Esophagus mucosa (tissue), 1 donor: ENCODE data around the gene AIF1L. TPM values are rescaled to one million over a fixed set of nuclear protein-coding genes. Genes with fewer than 3 reads are reported as not detected.
"Not testable (repeated sequence)": the region's sequence is repeated elsewhere in the genome, so short reads cannot be mapped to it uniquely, and the experiment has no call there.

Source experiments
- ATAC-seq: fragments of 200-7000 bp; cut with Tn5 transposase; one replicate; pipeline ENCODE4 v1.9.1; 2020
- total RNA-seq: library from RNA; stranded (reverse); gene quantifications from one replicate; pipeline ENCODE4 v1.2.4, GENCODE V29; 2023
- donor health status: DM: yes; HTN: yes; CAD: no.

The AIF1L gene
- total RNA-seq, 1 donor from 2014 or later: 63.3 TPM

DNA sequence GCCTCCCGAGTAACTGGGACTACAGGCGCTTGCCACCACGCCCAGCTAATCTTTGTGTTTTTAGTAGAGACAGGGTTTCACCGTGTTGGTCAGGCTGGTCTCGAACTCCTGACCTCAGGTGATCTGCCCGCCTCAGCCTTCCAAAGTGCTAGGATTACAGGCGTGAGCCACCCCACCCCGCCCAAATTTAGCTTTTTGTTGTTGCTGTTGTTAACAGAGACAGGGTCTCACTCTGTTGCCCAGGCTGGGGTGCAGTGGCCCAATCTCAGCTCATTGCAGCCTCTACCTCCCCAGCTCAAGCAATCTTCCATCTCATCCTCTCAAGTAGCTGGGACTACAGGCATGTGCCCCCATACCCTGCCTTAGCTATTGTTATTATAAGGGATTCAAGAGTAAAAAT lies 3.5 kb downstream of the AIF1L start:
- ATAC-seq: not testable (repeated sequence)

- ATAC-seq: no peak
These were observed 4.1 kb downstream of the AIF1L start for GRCh38 chr9:131100445-131100844.

DNA sequence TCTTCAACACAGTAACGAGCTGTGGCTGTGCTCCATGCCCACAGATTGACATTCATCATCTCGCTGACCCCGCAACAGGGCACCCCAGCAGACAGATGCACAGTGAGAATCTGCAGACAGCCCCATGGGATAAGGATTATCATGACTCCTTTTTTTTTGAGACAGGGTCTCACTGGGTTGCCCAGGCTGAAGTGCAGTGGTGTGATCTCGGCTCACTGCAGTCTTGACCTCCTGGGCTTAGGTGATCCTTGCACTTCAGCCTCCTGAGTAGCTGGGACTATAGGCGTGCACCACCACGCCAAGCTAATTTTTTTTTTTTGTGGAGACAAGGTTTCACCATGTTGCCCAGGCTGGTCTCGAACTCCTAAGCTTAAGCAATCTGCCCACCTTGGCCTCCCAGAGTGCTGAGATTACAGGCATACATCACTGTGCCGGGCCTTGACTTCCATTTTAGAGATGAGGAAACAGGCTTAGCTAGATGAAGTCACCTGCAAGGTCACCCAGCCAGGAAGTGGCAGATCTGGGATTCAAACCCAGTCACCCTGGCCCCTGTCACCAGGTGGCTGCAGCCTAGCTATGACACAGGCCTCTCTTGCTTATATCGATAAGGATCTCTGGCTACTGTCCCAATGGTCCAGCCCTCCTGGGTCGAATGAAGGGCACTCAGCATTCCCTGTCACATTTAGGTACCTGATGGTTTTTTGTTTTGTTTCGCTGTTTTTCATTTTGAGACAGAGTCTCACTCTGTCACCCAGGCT lies 5.1 kb downstream of the AIF1L start:
- ATAC-seq: peak; percentile 41

GRCh38 chr9:131103024-131103423 lies 6.7 kb downstream of the AIF1L start:
- no peak for ATAC-seq

DNA sequence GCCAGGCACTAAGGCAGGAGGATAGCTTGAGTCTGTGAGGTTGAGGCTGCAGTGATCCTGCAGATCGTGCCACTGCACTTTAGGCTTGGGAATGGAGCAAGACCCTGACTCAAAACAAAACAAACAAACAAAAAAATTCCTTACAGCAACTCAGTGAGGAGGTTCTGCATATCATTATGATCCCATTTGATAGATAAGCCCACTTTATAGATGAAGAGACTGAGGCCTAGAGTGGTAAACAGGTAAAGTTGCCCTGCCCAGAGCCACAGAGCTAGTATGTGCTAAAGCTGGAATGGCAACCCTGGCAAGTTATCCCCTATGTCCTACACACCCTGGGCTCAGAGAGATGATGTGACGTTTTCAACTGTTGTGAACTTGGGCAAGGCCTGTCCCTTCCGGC lies 7.2 kb downstream of the AIF1L start:
- no peak for ATAC-seq

DNA sequence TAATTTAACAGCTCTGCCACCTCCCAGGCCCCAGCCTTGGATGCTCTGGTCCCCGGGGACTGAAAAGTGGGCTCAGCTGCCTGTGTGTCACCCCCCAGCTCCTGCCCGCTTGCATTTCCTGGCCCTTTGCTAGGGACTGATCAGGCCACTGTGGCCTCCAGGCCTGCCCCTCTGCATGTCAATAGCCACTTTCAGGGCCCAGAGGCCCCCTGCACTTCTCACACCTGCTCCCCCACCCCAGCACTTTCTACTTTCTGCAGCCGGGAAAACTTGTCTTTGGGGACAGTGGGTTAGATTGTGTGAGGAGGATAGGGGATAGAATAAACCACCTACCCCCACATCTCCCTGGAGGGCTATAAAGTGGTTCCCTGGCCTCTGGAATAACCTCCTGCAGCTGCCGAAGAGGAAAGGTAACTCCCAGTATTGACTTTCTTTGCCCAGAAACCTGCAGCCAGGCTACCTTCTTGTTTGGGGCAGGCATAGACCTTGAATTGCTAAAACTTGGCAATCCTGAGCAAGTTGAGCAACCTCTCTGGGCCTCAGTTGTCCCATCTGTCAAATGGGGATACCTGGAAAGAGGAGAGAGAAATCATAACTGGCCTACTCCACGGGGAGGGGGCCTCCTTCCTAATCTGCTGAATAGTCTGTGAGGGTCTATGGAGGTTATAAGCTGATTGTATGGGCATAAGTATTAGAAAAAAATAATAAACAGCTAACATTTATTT lies 7.8 kb downstream of the AIF1L start:
- ATAC-seq: no peak

DNA sequence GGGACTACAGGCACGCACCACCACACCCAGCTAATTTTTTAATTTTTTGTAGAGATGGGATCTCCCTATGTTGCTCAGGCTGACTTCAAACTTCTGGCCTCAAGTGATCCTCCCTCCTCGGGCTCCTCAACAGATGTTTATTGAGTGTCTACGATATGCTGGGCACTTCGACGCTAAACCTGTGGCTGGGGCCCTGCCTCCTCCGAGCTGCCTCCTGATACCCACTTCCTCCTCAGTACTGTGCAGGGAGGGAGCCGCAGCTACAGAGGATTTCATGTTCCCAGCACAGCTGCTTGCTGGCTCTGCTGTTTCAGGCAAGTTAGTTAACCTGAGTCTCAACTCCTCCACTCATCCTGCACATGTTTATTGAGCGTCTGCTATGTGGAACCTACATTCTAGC lies 9.6 kb downstream of the AIF1L start:
- ATAC-seq: no peak

GRCh38 chr9:131107760-131108159 lies 11.4 kb downstream of the AIF1L start:
- no peak for ATAC-seq

DNA sequence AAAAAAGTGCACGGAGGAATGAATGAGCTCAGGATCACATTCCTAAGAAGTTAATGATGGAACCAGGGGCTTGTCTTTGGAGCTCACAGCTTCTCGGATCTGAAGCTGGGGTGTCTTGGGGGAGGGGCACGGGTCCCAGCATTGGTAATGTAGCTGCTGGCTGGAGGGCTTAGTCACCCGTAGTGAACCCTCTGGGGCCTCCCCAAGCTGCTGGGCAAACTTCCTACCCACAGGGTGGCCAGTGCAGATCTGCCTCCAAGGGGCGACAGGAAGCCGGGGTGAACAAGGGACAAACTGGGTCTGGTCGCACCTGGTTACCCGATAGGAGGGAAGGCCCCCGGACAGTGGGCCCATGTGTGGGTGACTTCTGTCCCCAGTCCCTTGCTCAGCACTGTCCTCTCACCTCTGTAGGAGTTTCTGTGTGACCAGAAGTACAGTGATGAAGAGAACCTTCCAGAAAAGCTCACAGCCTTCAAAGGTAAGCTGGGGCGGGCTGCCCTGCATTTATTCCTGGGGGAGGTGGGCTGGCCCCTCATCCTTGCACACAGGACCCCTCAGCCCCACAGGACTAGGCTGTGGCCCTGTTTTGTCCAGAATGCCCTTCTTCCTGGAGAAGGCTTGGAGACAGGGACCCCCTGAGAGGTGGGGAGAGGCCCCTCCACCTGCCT lies 15.0 kb downstream of the AIF1L start:
- ATAC-seq: peak; percentile 9

GRCh38 chr9:131111854-131112311 lies 15.6 kb downstream of the AIF1L start:
- no peak for ATAC-seq

- peak; percentile 58 for ATAC-seq
These were observed 16.2 kb downstream of the AIF1L start for GRCh38 chr9:131112374-131113154.

DNA sequence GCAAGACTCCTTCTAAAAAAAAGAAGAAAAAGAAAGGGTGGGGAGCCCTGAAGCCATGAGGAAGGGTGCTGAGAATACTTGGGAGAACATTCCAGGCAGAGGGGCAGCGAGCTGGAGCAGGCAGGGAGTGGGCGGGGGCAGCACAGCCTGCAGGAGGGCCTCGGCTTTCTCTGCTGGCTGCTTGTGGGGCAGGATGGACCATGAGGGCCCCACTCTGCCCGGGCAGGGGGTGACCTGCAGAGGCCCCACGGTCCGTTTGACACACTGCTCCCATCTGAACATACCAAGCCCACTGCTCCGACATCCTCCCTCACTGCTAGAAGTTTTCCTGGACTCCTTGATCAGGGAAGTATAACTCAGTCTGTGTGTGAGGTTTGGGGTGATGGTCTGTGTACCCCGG lies 17.3 kb downstream of the AIF1L start:
- ATAC-seq: peak; percentile 12

- no peak for ATAC-seq
These were observed 17.8 kb downstream of the AIF1L start for GRCh38 chr9:131114084-131114535.

- not testable (repeated sequence) for ATAC-seq
These were observed 19.0 kb downstream of the AIF1L start for GRCh38 chr9:131115360-131115742.

- peak; percentile 14 for ATAC-seq
These were observed 20.2 kb downstream of the AIF1L start for GRCh38 chr9:131116281-131117120.

DNA sequence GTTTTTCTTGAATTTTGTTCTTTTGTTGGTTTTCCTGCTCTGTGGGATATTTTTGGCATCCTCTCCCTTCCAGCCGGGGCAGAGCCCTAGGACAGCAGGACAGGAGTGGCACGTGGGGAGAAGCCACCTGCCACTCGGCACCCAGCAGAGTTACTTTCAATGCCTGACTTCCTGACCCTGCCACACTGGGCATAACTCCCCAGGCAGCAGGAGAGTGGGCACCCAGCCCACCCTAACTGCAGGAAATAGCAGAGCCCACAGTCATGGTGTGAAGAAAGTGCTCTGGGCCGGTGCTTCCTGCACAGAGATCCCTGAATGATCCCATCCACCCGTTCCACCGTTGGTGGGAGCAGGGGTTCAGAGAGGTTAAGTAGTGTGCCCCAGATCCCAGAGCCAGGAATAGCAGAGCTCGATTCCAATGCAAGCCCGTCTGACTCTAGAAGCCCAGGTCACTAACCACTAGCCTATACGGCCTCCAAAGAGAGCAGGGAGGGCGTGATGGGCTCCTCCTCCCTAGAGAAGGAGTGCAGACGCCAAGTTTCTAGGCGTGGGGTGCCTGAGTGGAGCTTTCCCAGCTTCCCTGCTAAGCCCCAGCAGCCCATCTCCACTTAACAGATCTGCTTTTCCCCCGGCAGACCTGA lies 20.9 kb downstream of the AIF1L start:
- ATAC-seq: peak; percentile 7

DNA sequence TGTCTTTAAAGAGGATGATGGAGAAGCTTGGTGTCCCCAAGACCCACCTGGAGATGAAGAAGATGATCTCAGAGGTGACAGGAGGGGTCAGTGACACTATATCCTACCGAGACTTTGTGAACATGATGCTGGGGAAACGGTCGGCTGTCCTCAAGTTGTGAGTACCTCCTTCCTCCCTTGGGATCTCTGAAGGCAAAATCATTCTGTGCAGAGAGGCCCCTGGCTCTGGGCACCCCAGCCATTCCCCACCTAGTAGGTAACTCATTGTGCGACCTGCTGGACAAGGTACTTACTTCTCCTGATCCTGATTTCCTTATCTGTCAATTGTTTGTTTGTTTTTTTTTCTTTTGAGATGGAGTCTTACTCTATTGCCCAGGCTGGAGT lies 21.4 kb downstream of the AIF1L start:
- no peak for ATAC-seq

DNA sequence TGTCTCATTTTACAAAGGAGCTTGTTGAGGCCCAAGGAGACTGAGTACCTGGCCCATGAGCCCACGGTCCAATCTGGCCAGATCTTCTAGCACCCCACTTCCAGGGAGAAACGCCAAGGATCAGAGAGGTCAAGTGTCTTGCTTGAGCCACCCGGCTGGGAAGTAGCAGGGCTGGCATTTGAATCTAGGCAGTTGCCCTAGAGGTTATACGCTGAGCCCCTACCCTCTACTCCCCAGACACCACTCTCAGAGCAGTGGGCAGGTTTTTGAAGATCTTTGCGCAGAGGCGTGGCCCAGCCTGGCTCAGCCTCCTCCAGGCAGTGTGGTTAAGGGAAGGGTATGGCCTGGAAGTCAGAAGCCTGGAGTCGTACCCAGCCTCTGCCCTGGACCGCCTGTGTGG lies 23.3 kb downstream of the AIF1L start:
- ATAC-seq: no peak

GRCh38 chr9:131120620-131121228 lies 24.4 kb downstream of the AIF1L start:
- ATAC-seq: no peak

- no peak for ATAC-seq
These were observed 25.0 kb downstream of the AIF1L start for GRCh38 chr9:131121346-131121745.

- ATAC-seq: no peak
These were observed 25.8 kb downstream of the AIF1L start for GRCh38 chr9:131122158-131122557.
